Lower lobe of right lung (tissue), 2 donors: ENCODE data around the gene AK4. TPM values are rescaled to one million over a fixed set of nuclear protein-coding genes. Genes with fewer than 3 reads are reported as not detected.

Experiments
- ATAC-seq, 2 donors: fragments of 200-7000 bp; cut with Tn5 transposase; one replicate each; pipeline ENCODE4 v1.9.1; 2020 to 2022; ENCODE audit warnings: mild to moderate bottlenecking in 2 of 2, moderate library complexity in 2 of 2
- DNase-seq: peaks from one replicate; pipeline ENCODE4 v3.0.0-alpha.2; 2020
- H3K27ac ChIP-seq: fragments of 200-600 bp; one replicate; pipeline ENCODE4 v1.8.0; 2022
- H3K27me3 ChIP-seq: fragments of 200-600 bp; one replicate; pipeline ENCODE4 v1.8.0; 2022; ENCODE audit warnings: low read depth
- H3K36me3 ChIP-seq: fragments of 200-600 bp; one replicate; pipeline ENCODE4 v1.8.0; 2022; ENCODE audit warnings: mild to moderate bottlenecking
- H3K4me1 ChIP-seq: fragments of 200-600 bp; one replicate; pipeline ENCODE4 v1.8.0; 2022
- H3K4me3 ChIP-seq: fragments of 200-600 bp; one replicate; pipeline ENCODE4 v1.8.0; 2022; ENCODE audit warnings: mild to moderate bottlenecking
- H3K9me3 ChIP-seq: fragments of 200-600 bp; one replicate; pipeline ENCODE4 v1.8.0; 2022
- intact Hi-C: fragments of 100-400 bp; cut with DNase I; formaldehyde crosslinking; loops from one replicate; pipeline ENCODE4 v1.11.0; 2022
- total RNA-seq: library from RNA; stranded (reverse); fragmentation: NEBNext Ultra II Directional; extraction: Animal tissue kit (Norgen Biotek cat#: 25700); gene quantifications from one replicate; pipeline ENCODE4 v1.2.1, GENCODE V29; 2021
- TF ChIP-seq, protein P1 (sequence below): fragments of 200-600 bp; IDR thresholded peaks from one replicate; pipeline ENCODE4 v1.8.0; 2022; ENCODE audit warnings: antibody characterized with exemption, mild to moderate bottlenecking
- donor health status: DM: no; HTN: yes; CAD: no; lungs with severe emphysema.

The AK4 gene
- total RNA-seq, 1 donor from 2014 or later = 7.0 TPM

DNA sequence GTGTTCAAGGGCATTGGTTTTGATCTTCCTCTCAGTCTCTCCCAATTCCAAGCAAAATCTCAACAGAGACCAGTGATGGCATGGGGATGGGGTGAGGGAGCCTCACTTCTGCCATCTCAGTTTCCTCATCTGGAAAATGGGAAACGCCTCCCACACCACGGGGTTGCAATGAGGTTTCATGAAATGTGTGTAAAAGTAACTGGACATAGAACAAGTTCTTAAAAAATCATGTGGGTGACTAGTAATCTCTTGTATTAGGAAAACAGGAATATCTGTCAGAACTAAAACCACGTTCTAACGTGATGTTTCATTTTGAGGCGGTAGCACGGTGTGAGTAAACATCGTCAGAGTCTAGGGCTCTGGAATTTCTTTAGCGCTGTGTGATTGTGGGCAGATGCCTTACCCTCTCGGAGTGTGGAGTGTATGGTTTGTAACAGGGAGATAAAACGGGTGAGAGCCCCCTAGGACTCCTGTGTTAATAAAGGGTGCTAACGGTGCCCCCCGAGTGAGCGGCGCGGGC is 105.9 kb downstream of the AK4 start:
- Histone ChIP-seq H3K4me1 (peaks cover 18% of the 10 kb centered on the region), H3K36me3 (no peaks in the 10 kb centered on the region), H3K9me3 (no peaks in the 10 kb centered on the region), H3K27ac (peak overlapping the region; percentile 64), H3K4me3 (peak overlapping the region; percentile 85), H3K27me3 (no peaks in the 10 kb centered on the region)
- intact Hi-C loops = no loop called here
- ATAC-seq = peak; percentile 39 to 48
- TF ChIP-seq, protein P1, sequence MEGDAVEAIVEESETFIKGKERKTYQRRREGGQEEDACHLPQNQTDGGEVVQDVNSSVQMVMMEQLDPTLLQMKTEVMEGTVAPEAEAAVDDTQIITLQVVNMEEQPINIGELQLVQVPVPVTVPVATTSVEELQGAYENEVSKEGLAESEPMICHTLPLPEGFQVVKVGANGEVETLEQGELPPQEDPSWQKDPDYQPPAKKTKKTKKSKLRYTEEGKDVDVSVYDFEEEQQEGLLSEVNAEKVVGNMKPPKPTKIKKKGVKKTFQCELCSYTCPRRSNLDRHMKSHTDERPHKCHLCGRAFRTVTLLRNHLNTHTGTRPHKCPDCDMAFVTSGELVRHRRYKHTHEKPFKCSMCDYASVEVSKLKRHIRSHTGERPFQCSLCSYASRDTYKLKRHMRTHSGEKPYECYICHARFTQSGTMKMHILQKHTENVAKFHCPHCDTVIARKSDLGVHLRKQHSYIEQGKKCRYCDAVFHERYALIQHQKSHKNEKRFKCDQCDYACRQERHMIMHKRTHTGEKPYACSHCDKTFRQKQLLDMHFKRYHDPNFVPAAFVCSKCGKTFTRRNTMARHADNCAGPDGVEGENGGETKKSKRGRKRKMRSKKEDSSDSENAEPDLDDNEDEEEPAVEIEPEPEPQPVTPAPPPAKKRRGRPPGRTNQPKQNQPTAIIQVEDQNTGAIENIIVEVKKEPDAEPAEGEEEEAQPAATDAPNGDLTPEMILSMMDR = no peak
- DNase-seq = no peak

DNA sequence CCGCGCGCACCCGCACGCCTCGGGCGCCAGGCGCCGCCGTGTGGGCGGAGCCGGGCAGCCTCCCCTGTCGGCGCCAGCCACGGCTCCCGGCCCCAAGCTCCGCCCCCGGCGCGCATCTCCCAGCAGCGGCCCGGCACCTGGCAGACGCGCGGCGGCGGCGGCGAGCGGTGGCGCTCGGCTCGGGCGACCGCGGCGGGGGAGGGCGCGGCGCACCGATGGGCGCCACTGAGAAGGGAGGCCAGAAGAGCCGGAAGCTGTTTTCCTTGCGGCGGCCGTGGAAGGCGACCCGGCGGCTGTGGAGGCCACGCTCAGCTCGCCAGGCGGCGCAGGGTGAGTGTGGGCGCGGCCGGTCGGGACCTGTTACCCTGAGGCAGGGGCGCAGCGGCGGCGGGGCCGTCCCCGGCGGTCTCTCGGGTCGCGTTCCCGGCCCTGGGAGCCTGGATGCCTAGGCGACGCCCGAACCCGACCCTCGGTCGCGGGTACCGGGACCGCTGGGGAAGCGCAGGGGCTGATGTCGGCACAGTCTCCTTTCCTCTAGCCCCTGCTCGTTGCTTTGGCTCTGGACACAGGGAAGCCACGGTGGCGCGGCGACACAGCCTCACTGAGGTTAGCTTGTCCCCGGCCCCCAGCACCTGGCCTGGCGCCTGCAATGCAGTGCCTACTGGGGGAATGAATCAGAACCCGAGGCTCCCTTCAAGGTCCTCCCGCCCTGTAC is 106.5 kb downstream of the AK4 start:
- Histone ChIP-seq H3K4me1 (peaks cover 18% of the 10 kb centered on the region), H3K27ac (peak overlapping the region; percentile 64), H3K4me3 (peak overlapping the region; percentile 85), H3K27me3 (no peaks in the 10 kb centered on the region), H3K9me3 (no peaks in the 10 kb centered on the region), H3K36me3 (no peaks in the 10 kb centered on the region)
- peak; percentile 87 for DNase-seq
- intact Hi-C loops = no loop called here
- TF ChIP-seq, protein P1 = peak; percentile 21
- peak; percentile 95 to 97 for ATAC-seq

DNA sequence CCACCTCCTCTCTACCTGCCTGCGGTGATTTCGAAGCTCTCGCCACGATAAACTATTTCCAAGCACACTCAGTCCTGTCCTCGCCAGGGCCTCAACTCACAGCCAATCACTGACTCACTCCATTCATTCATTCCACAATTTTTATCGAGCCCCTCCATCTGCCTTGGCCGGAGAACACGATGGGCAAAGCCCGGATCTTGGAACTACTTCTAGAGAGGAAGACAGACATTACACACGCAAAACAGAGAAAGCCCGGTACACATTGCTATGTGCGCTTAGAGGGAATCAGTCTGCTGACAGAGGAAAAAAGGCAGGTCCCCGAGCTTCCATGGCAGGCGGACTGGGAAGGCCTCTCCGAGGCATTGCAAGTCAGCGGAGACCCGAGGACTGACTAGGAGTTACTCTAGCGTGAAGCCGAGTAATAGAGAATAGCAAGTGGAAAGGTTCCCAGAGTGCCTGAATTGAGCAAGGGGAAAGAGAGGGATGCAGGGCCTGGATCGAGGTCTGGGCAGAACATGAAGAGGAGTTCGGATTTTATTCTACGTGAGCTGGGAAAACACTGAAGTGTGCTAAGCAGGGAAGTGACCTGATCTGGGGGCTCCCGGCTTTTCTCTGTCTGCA is 107.1 kb downstream of the AK4 start:
- peaks cover 18% of the 10 kb centered on the region for H3K4me1 ChIP-seq
- ATAC-seq = peak; percentile 4 to 42
- DNase-seq = no peak
- intact Hi-C loops = no loop called here
- H3K9me3 ChIP-seq = no peaks in the 10 kb centered on the region
- H3K36me3 ChIP-seq = no peaks in the 10 kb centered on the region
- no peaks in the 10 kb centered on the region for H3K27me3 ChIP-seq
- H3K4me3 ChIP-seq = peak overlapping the region; percentile 85
- no peak overlapping the region for H3K27ac ChIP-seq
- TF ChIP-seq, protein P1 = no peak

DNA sequence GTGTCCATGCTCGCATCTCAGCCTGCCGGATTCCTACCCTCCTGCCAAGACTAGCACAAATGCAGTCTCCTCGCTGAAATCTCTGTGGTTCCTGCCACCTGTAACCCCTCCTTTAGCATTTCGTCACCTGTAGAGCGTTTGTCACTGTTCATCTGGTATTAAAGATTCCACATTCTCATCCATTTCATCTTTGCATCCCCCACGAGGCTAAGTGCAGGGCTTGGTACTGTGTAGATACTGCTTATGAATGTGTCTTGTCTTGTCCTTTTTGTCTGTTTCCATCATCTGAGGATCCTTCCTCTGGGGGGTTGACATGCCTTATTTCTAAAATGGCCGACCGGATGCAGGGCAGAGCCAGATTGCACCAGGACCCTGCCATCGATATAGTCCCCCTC is 107.7 kb downstream of the AK4 start:
- intact Hi-C loops = no loop called here
- no peaks in the 10 kb centered on the region for H3K36me3 ChIP-seq
- peaks cover 18% of the 10 kb centered on the region for H3K4me1 ChIP-seq
- H3K4me3 ChIP-seq = peak overlapping the region; percentile 85
- TF ChIP-seq, protein P1 = no peak
- no peaks in the 10 kb centered on the region for H3K27me3 ChIP-seq
- no peak overlapping the region for H3K27ac ChIP-seq
- DNase-seq (no peak), ATAC-seq (no peak)
- no peaks in the 10 kb centered on the region for H3K9me3 ChIP-seq

DNA sequence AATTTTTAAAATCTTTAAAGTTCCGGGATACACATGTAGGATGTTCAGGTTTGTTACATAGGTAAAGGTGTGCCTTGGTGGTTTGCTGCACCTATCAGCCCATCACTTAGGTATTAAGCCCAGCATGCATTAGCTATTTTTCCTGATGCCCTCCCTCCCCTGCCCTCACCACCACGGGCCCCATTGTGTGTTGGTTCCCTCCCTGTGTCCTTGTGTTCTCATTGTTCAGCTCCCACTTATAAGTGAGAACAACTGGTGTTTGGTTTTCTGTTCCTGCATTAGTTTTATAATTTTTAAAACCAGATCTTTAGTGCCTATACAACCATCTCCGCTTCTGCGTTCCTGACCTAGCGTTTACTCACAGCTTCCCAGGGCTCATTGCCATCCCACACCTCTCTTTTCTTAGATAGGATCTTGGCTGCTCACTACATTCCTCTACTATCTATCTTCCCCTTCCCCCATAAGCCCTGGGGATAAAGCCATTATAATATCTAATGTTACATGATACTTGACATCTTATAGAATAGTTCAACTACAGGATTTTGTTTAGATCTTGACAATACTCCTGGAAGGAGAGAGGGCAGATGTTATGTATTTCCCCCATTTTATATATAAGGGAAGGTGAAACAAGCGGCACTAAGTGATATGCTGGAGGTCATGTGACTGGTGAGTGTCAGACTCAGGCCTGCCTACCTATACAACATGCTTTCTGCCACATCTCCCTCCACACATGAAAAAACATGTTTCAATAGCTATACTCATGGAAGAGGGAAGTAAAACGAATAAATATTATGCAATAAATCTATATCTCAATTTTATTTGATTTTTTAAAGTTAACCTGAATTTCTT is 109.1 kb downstream of the AK4 start:
- DNase-seq (no peak), ATAC-seq (no peak)
- Histone ChIP-seq H3K27me3 (no peaks in the 10 kb centered on the region), H3K36me3 (no peaks in the 10 kb centered on the region), H3K27ac (no peak overlapping the region), H3K9me3 (no peaks in the 10 kb centered on the region), H3K4me3 (no peak overlapping the region), H3K4me1 (peaks cover 18% of the 10 kb centered on the region)
- intact Hi-C loops = no loop called here
- TF ChIP-seq, protein P1 = no peak
